Activated naive CD8-positive, alpha-beta T cell treated with anti-CD3 and anti-CD28 coated beads, Interleukin-2, amount 10 ng/mL, durations not matched to agents 7 days and 5 days (primary cell): ENCODE measurements around the gene CASR. TPM values are rescaled to one million over a fixed set of nuclear protein-coding genes. Genes with fewer than 3 reads are reported as not detected.
"Not testable (repeated sequence)": the region's sequence is repeated elsewhere in the genome, so short reads cannot be mapped to it uniquely, and the experiment has no call there.

Experiments used
- ATAC-seq: fragments of 150-1000 bp; cut with Tn5 transposase; one replicate; pipeline ENCODE4 v1.10.0; 2021; ENCODE audit warnings: low read depth, moderate library complexity
- POLR2A ChIA-PET: fragments of 350-600 bp; sonication (Branson Sonifier 250); formaldehyde crosslinking; loops from one replicate; lab custom pipeline; 2021; ENCODE audit warnings: antibody characterized with exemption; lab: Charles Lee
- DNase-seq: peaks from one replicate; pipeline ENCODE4 v3.0.0; 2021
- H3K27ac Mint-ChIP-seq: one replicate; pipeline ENCODE4 v1.8.0; 2022; ENCODE audit warnings: mild to moderate bottlenecking, mixed read lengths
- H3K27me3 Mint-ChIP-seq: one replicate; pipeline ENCODE4 v1.8.0; 2022; ENCODE audit warnings: mild to moderate bottlenecking, moderate library complexity, mixed read lengths
- H3K36me3 Mint-ChIP-seq: one replicate; pipeline ENCODE4 v1.8.0; 2021; ENCODE audit warnings: mild to moderate bottlenecking, mixed read lengths
- H3K4me1 Mint-ChIP-seq: one replicate; pipeline ENCODE4 v1.8.0; 2021; ENCODE audit warnings: mixed read lengths
- H3K4me3 Mint-ChIP-seq: one replicate; pipeline ENCODE4 v1.8.0; 2022; ENCODE audit warnings: mild to moderate bottlenecking, moderate library complexity, mixed read lengths
- H3K9me3 Mint-ChIP-seq: one replicate; pipeline ENCODE4 v1.8.0; 2021; ENCODE audit warnings: mixed read lengths
- total RNA-seq, 2 experiments: library from RNA; stranded (reverse); gene quantifications; one replicate each; pipeline ENCODE4 v1.2.3, GENCODE V29; 2021

CASR gene
- not detected for total RNA-seq

- POLR2A ChIA-PET = no interaction called here
- H3K27me3 Mint-ChIP-seq = peaks cover 73% of the 10 kb centered on the region
- H3K27ac Mint-ChIP-seq = no peak within 1 kb of the TSS
- H3K9me3 Mint-ChIP-seq = no peaks in the 10 kb centered on the region
- no peaks in the 10 kb centered on the region for H3K36me3 Mint-ChIP-seq
- ATAC-seq (no peak), DNase-seq (no peak)
- peak within 1 kb of the TSS; percentile 53 for H3K4me3 Mint-ChIP-seq
- peaks cover 5% of the 10 kb centered on the region for H3K4me1 Mint-ChIP-seq
Measured at GRCh38 chr3:122183521-122183892, at the start of gene CASR. Gene CASR (plus strand): TSS chr3:122183668. CDS start chr3:122254190, 70,522 bp downstream.

- Mint-ChIP-seq H3K27ac (no peak overlapping the region), H3K27me3 (peaks cover 3% of the 10 kb centered on the region), H3K4me1 (peaks cover 6% of the 10 kb centered on the region), H3K9me3 (peaks cover 6% of the 10 kb centered on the region), H3K36me3 (no peaks in the 10 kb centered on the region), H3K4me3 (no peak overlapping the region)
- ATAC-seq (peak; percentile 56), DNase-seq (no peak)
- POLR2A ChIA-PET = interaction anchor here (0.6 kb wide), 1 partner anchor 485 kb away, joined by 3 read pairs; the partner anchor contains the start of gene HCLS1
Measured at GRCh38 chr3:122146466-122146865, 37.0 kb upstream of the CASR start.

- Mint-ChIP-seq H3K4me3 (no peak overlapping the region), H3K9me3 (peaks cover 5% of the 10 kb centered on the region), H3K36me3 (no peaks in the 10 kb centered on the region), H3K27me3 (no peaks in the 10 kb centered on the region), H3K4me1 (peaks cover 6% of the 10 kb centered on the region), H3K27ac (no peak overlapping the region)
- ATAC-seq (no peak), DNase-seq (no peak)
- POLR2A ChIA-PET = no interaction called here
Measured at GRCh38 chr3:122148941-122149627, 34.4 kb upstream of the CASR start.

GRCh38 chr3:122151480-122151879 is 32.0 kb upstream of the CASR start:
- peaks cover 20% of the 10 kb centered on the region for H3K9me3 Mint-ChIP-seq
- ATAC-seq (no peak), DNase-seq (no peak)
- POLR2A ChIA-PET = no interaction called here
- H3K4me3 Mint-ChIP-seq = no peak overlapping the region
- no peaks in the 10 kb centered on the region for H3K27me3 Mint-ChIP-seq
- no peak overlapping the region for H3K27ac Mint-ChIP-seq
- H3K4me1 Mint-ChIP-seq = peaks cover 7% of the 10 kb centered on the region
- H3K36me3 Mint-ChIP-seq = no peaks in the 10 kb centered on the region

- H3K36me3 Mint-ChIP-seq, POLR2A ChIA-PET, H3K9me3 Mint-ChIP-seq, ATAC-seq, DNase-seq, H3K4me1 Mint-ChIP-seq, H3K4me3 Mint-ChIP-seq, H3K27ac Mint-ChIP-seq: not testable (repeated sequence)
- H3K27me3 Mint-ChIP-seq = peaks cover 15% of the 10 kb centered on the region
Measured at GRCh38 chr3:122164983-122165382, 18.5 kb upstream of the CASR start.

GRCh38 chr3:122167630-122168029 is 15.8 kb upstream of the CASR start:
- H3K27me3 Mint-ChIP-seq = no peaks in the 10 kb centered on the region
- no peak overlapping the region for H3K4me3 Mint-ChIP-seq
- peaks cover 6% of the 10 kb centered on the region for H3K9me3 Mint-ChIP-seq
- no peaks in the 10 kb centered on the region for H3K36me3 Mint-ChIP-seq
- POLR2A ChIA-PET = no interaction called here
- no peak overlapping the region for H3K27ac Mint-ChIP-seq
- DNase-seq (no peak), ATAC-seq (no peak)
- H3K4me1 Mint-ChIP-seq = no peaks in the 10 kb centered on the region

- ATAC-seq (no peak), DNase-seq (no peak)
- H3K27ac Mint-ChIP-seq = no peak overlapping the region
- peaks cover 7% of the 10 kb centered on the region for H3K9me3 Mint-ChIP-seq
- no peaks in the 10 kb centered on the region for H3K4me1 Mint-ChIP-seq
- POLR2A ChIA-PET = no interaction called here
- H3K36me3 Mint-ChIP-seq = no peaks in the 10 kb centered on the region
- no peak overlapping the region for H3K4me3 Mint-ChIP-seq
- H3K27me3 Mint-ChIP-seq = peaks cover 3% of the 10 kb centered on the region
Measured at GRCh38 chr3:122168044-122168443, 15.4 kb upstream of the CASR start.

- Mint-ChIP-seq H3K27ac (no peak overlapping the region), H3K27me3 (peaks cover 7% of the 10 kb centered on the region), H3K9me3 (peaks cover 9% of the 10 kb centered on the region), H3K4me1 (no peaks in the 10 kb centered on the region), H3K36me3 (no peaks in the 10 kb centered on the region), H3K4me3 (no peak overlapping the region)
- DNase-seq (no peak), ATAC-seq (no peak)
- POLR2A ChIA-PET = no interaction called here
Measured at GRCh38 chr3:122169911-122170310, 13.6 kb upstream of the CASR start.

- H3K27ac Mint-ChIP-seq, H3K9me3 Mint-ChIP-seq, H3K4me3 Mint-ChIP-seq, H3K36me3 Mint-ChIP-seq, H3K4me1 Mint-ChIP-seq, ATAC-seq, DNase-seq, POLR2A ChIA-PET: not testable (repeated sequence)
- peaks cover 16% of the 10 kb centered on the region for H3K27me3 Mint-ChIP-seq
Measured at GRCh38 chr3:122171361-122171760, 12.1 kb upstream of the CASR start.

- DNase-seq = no peak
- no peak overlapping the region for H3K4me3 Mint-ChIP-seq
- POLR2A ChIA-PET = no interaction called here
- H3K27ac Mint-ChIP-seq = no peak overlapping the region
- peaks cover 3% of the 10 kb centered on the region for H3K4me1 Mint-ChIP-seq
- peaks cover 2% of the 10 kb centered on the region for H3K9me3 Mint-ChIP-seq
- ATAC-seq = no peak
- no peaks in the 10 kb centered on the region for H3K36me3 Mint-ChIP-seq
- peaks cover 58% of the 10 kb centered on the region for H3K27me3 Mint-ChIP-seq
Measured at GRCh38 chr3:122178711-122179110, 4.8 kb upstream of the CASR start.

GRCh38 chr3:122183893-122184590 is 574 bp downstream of the CASR start:
- no peaks in the 10 kb centered on the region for H3K9me3 Mint-ChIP-seq
- ATAC-seq = no peak
- peaks cover 5% of the 10 kb centered on the region for H3K4me1 Mint-ChIP-seq
- no peaks in the 10 kb centered on the region for H3K36me3 Mint-ChIP-seq
- H3K4me3 Mint-ChIP-seq = peak overlapping the region; percentile 53
- no peak for DNase-seq
- no peak overlapping the region for H3K27ac Mint-ChIP-seq
- POLR2A ChIA-PET = no interaction called here
- peaks cover 77% of the 10 kb centered on the region for H3K27me3 Mint-ChIP-seq

GRCh38 chr3:122184591-122184929 is 1.1 kb downstream of the CASR start:
- peaks cover 5% of the 10 kb centered on the region for H3K4me1 Mint-ChIP-seq
- no peak for ATAC-seq
- no peaks in the 10 kb centered on the region for H3K9me3 Mint-ChIP-seq
- DNase-seq = no peak
- H3K4me3 Mint-ChIP-seq = no peak overlapping the region
- H3K27me3 Mint-ChIP-seq = peaks cover 79% of the 10 kb centered on the region
- POLR2A ChIA-PET = no interaction called here
- H3K36me3 Mint-ChIP-seq = no peaks in the 10 kb centered on the region
- no peak overlapping the region for H3K27ac Mint-ChIP-seq

GRCh38 chr3:122186372-122186771 is 2.9 kb downstream of the CASR start:
- ATAC-seq (no peak), DNase-seq (no peak)
- H3K27me3 Mint-ChIP-seq = peaks cover 74% of the 10 kb centered on the region
- no peak overlapping the region for H3K4me3 Mint-ChIP-seq
- POLR2A ChIA-PET = no interaction called here
- no peak overlapping the region for H3K27ac Mint-ChIP-seq
- H3K9me3 Mint-ChIP-seq = no peaks in the 10 kb centered on the region
- no peaks in the 10 kb centered on the region for H3K36me3 Mint-ChIP-seq
- H3K4me1 Mint-ChIP-seq = peaks cover 5% of the 10 kb centered on the region

GRCh38 chr3:122188737-122189136 is 5.3 kb downstream of the CASR start:
- POLR2A ChIA-PET = no interaction called here
- no peak overlapping the region for H3K4me3 Mint-ChIP-seq
- H3K9me3 Mint-ChIP-seq = no peaks in the 10 kb centered on the region
- H3K27me3 Mint-ChIP-seq = peaks cover 63% of the 10 kb centered on the region
- no peak for DNase-seq
- no peak overlapping the region for H3K27ac Mint-ChIP-seq
- peaks cover under 1% of the 10 kb centered on the region for H3K4me1 Mint-ChIP-seq
- H3K36me3 Mint-ChIP-seq = no peaks in the 10 kb centered on the region
- no peak for ATAC-seq
